HFF-Myc (cell line): Measurements from ENCODE around the gene OAF.
A peak's percentile ranks its signal among the peaks of the same experiment; 100 is the strongest.
"Not testable (repeated sequence)": the region's sequence is repeated elsewhere in the genome, so short reads cannot be mapped to it uniquely, and the experiment has no call there.

ENCODE experiments used
- DNase-seq: peaks from one replicate; pipeline ENCODE4 v3.0.0-alpha.2; 2011; ENCODE audit warnings: low read depth; ENCODE audit errors: extremely low read depth
- H3K4me3 ChIP-seq: replicated peaks from 2 replicates; pipeline ENCODE4 v1.5.1; 2011; ENCODE audit warnings: low read depth, mild to moderate bottlenecking, control low read depth, low read length
- CTCF ChIP-seq: IDR thresholded peaks from 2 replicates; pipeline ENCODE4 v1.5.1; 2012; ENCODE audit warnings: mild to moderate bottlenecking, low read depth, low read length, control low read depth; ENCODE audit errors: missing control alignments

OAF gene

GRCh38 chr11:120179057-120179672 lies 31.7 kb upstream of the OAF start:
- H3K4me3 ChIP-seq: no peak overlapping the region
- DNase-seq: no peak
- TF ChIP-seq CTCF: no peak

GRCh38 chr11:120180063-120180462 lies 30.8 kb upstream of the OAF start:
- DNase-seq, H3K4me3 ChIP-seq: not testable (repeated sequence)

- no peak overlapping the region for H3K4me3 ChIP-seq
- TF ChIP-seq CTCF: peak; percentile 22
- DNase-seq: no peak
Observed at GRCh38 chr11:120180551-120181232, 30.1 kb upstream of the OAF start.

- DNase-seq: no peak
- H3K4me3 ChIP-seq: no peak overlapping the region
- no peak for TF ChIP-seq CTCF
Observed at GRCh38 chr11:120181376-120181975, 29.4 kb upstream of the OAF start.

GRCh38 chr11:120182372-120182771 lies 28.5 kb upstream of the OAF start:
- no peak overlapping the region for H3K4me3 ChIP-seq
- no peak for TF ChIP-seq CTCF
- no peak for DNase-seq

GRCh38 chr11:120182790-120183491 lies 27.9 kb upstream of the OAF start:
- no peak for DNase-seq
- H3K4me3 ChIP-seq: no peak overlapping the region
- TF ChIP-seq CTCF: peak; percentile 56

GRCh38 chr11:120183701-120184141 lies 27.1 kb upstream of the OAF start:
- H3K4me3 ChIP-seq: no peak overlapping the region
- no peak for DNase-seq
- TF ChIP-seq CTCF: no peak
